Lung (tissue), 12 donors: ENCODE measurements around the gene TLE1. TPM values are rescaled to one million over a fixed set of nuclear protein-coding genes. Genes with fewer than 3 reads are reported as not detected.
"Not testable (repeated sequence)": the region's sequence is repeated elsewhere in the genome, so short reads cannot be mapped to it uniquely, and the experiment has no call there.

Source experiments
- ATAC-seq: fragments of 200-7000 bp; cut with Tn5 transposase; one replicate; pipeline ENCODE4 v1.9.1; 2020; ENCODE audit warnings: moderate number of reproducible peaks; ENCODE audit not compliant: insufficient read depth, low FRiP score
- DNase-seq, 3 donors: peaks; one replicate each; pipeline ENCODE4 v3.0.0-alpha.2; 2013 to 2017
- H3K27ac ChIP-seq, 2 donors: one replicate each; pipeline ENCODE4 v1.5.1; 2013; ENCODE audit warnings: mild to moderate bottlenecking in 2 of 2, moderate library complexity in 2 of 2, control low read depth in 1 of 2, inconsistent platforms in 1 of 2, low read depth in 1 of 2, low read length in 1 of 2
- H3K27me3 ChIP-seq, 3 donors: one replicate each; pipeline ENCODE4 v1.5.1; 2013; ENCODE audit warnings: low read length in 2 of 3; ENCODE audit not compliant: control insufficient read depth in 3 of 3, insufficient read depth in 3 of 3
- H3K36me3 ChIP-seq, 4 donors: one replicate each; pipeline ENCODE4 v1.5.1; 2013; ENCODE audit warnings: low read length in 4 of 4, mild to moderate bottlenecking in 1 of 4, moderate library complexity in 1 of 4; ENCODE audit not compliant: control insufficient read depth in 4 of 4, insufficient read depth in 4 of 4
- H3K4me1 ChIP-seq, 5 donors: one replicate each; pipeline ENCODE4 v1.5.1; 2013; ENCODE audit warnings: low read length in 5 of 5, mild to moderate bottlenecking in 2 of 5, moderate library complexity in 1 of 5; ENCODE audit not compliant: control insufficient read depth in 5 of 5, insufficient read depth in 5 of 5
- H3K4me3 ChIP-seq: one replicate; pipeline ENCODE4 v1.5.1; 2013; ENCODE audit warnings: mild to moderate bottlenecking, control low read depth, moderate library complexity
- H3K9ac ChIP-seq, 2 donors: one replicate each; pipeline ENCODE4 v1.5.1; 2013; ENCODE audit warnings: low read length in 2 of 2, control low read depth in 1 of 2; ENCODE audit not compliant: insufficient read depth in 1 of 2
- H3K9me3 ChIP-seq, 4 donors: one replicate each; pipeline ENCODE4 v1.5.1; 2013; ENCODE audit warnings: low read length in 3 of 4, mild to moderate bottlenecking in 1 of 4, moderate library complexity in 1 of 4; ENCODE audit not compliant: control insufficient read depth in 4 of 4, insufficient read depth in 3 of 4
- WGBS, 2 donors: extraction: QIAGEN DNeasy Blood & Tissue Kit; methylation state at CpG; one replicate each; pipeline ENCODE4 v1.1.7; 2013; 5-methylcytosine and 5-hydroxymethylcytosine counted together
- polyA plus RNA-seq, 2 donors: library from polyadenylated mRNA; stranded (reverse); fragments of 200-250 nt; gene quantifications; one replicate each; pipeline ENCODE4 v1.2.1, GENCODE V29; 2013
- total RNA-seq, 2 donors: library from RNA; depleted of rRNA in 1 of 2; stranded (reverse); fragments of >200 nt in 1 of 2; gene quantifications; one replicate each; pipeline ENCODE4 v1.2.1, GENCODE V29; 2014 to 2021
- TF ChIP-seq, protein P1 (sequence below): IDR thresholded peaks from 2 replicates; pipeline ENCODE4 v1.5.1; 2012; ENCODE audit warnings: mild to moderate bottlenecking; ENCODE audit errors: control extremely low read depth, extremely low read depth
- donor health status: control.
- donor health status: control.
- donor health status: Bipolar disorder and iron deficiency.
- donor health status: healthy.
- donor health status: DM: yes; HTN: yes; CAD: no.

Gene TLE1
- total and polyA plus RNA-seq, 4 donors, result 16.8 to 35.2 (median 19.4) TPM

- Histone ChIP-seq H3K9ac (no peak overlapping the region), H3K4me1 (peaks cover 2 to 10% (median 4%) of the 10 kb centered on the region in 5 donors), H3K4me3 (no peak overlapping the region), H3K27me3 (no peaks in the 10 kb centered on the region), H3K9me3 (peaks cover 0 to 3% (median 0%) of the 10 kb centered on the region in 4 donors), H3K27ac (no peak overlapping the region), H3K36me3 (peaks cover 3 to 46% (median 31%) of the 10 kb centered on the region in 4 donors)
- TF ChIP-seq, protein P1, sequence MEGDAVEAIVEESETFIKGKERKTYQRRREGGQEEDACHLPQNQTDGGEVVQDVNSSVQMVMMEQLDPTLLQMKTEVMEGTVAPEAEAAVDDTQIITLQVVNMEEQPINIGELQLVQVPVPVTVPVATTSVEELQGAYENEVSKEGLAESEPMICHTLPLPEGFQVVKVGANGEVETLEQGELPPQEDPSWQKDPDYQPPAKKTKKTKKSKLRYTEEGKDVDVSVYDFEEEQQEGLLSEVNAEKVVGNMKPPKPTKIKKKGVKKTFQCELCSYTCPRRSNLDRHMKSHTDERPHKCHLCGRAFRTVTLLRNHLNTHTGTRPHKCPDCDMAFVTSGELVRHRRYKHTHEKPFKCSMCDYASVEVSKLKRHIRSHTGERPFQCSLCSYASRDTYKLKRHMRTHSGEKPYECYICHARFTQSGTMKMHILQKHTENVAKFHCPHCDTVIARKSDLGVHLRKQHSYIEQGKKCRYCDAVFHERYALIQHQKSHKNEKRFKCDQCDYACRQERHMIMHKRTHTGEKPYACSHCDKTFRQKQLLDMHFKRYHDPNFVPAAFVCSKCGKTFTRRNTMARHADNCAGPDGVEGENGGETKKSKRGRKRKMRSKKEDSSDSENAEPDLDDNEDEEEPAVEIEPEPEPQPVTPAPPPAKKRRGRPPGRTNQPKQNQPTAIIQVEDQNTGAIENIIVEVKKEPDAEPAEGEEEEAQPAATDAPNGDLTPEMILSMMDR, result no peak
- WGBS, 2 donors, result 86 to 87% methylated on average over 4 of the region's 4 CpGs
- ATAC-seq (no peak), DNase-seq (no peak)
Measured at GRCh38 chr9:81608289-81608657, 81.1 kb downstream of the TLE1 start.

DNA sequence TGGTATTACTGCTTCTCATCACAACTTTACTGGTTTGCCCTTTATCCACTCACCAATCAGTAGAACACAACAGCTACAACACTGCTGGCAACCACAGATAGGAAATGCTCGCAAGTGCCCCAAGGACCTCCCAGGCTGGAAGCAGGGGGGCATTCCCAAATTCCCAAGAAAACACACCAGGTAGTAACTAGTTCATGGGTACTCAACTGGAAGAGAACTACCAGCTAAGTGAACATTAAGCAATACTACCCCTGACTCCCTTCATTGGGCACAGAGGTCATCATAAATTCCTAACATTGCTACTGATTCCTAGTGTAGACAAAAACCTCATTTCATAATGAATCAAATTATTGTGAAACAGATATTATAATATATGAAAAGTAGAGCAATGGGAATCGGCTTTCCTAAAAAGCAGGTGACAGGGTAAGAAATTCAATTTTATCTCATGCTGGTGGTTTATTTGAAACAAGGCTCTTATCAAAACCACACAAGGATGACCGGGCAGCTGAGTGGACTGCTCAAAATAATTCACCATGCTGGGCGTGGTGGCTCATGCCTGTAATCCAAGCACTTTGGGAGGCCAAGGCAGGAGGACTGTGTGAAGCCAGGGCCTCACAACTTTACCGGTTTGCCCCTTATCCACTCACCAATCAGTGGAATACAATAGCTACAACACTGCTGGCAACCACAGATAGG lies 81.6 kb downstream of the TLE1 start:
- H3K9ac ChIP-seq, result no peak overlapping the region
- peaks cover 0 to 3% (median 0%) of the 10 kb centered on the region in 4 donors for H3K9me3 ChIP-seq
- ATAC-seq (no peak), DNase-seq (no peak)
- peaks cover 2 to 8% (median 4%) of the 10 kb centered on the region in 5 donors for H3K4me1 ChIP-seq
- WGBS, 2 donors, result 64 to 79% methylated on average over 5 of the region's 5 CpGs
- H3K36me3 ChIP-seq, result peaks cover 3 to 50% (median 32%) of the 10 kb centered on the region in 4 donors
- H3K27ac ChIP-seq, result no peak overlapping the region
- no peaks in the 10 kb centered on the region for H3K27me3 ChIP-seq
- no peak overlapping the region for H3K4me3 ChIP-seq
- TF ChIP-seq, protein P1, result no peak

DNA sequence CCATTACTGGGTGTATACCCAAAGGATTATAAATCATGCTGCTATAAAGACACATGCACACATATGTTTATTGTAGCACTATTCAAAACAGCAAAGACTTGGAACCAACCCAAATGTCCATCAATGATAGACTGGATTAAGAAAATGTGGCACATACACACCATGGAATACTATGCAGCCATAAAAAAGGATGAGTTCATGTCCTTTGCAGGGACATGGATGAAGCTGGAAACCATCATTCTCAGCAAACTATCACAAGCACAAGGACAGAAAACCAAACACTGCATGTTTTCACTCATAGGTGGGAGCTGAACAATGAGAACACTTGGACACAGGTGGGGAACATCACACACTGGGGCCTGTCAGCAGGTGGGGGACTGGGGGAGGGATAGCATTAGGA lies 83.1 kb downstream of the TLE1 start:
- H3K9me3 ChIP-seq, H3K4me1 ChIP-seq, ATAC-seq, H3K4me3 ChIP-seq, H3K27ac ChIP-seq, DNase-seq, H3K27me3 ChIP-seq, H3K9ac ChIP-seq: not testable (repeated sequence)
- H3K36me3 ChIP-seq, result peaks cover 0 to 45% (median 27%) of the 10 kb centered on the region in 4 donors

DNA sequence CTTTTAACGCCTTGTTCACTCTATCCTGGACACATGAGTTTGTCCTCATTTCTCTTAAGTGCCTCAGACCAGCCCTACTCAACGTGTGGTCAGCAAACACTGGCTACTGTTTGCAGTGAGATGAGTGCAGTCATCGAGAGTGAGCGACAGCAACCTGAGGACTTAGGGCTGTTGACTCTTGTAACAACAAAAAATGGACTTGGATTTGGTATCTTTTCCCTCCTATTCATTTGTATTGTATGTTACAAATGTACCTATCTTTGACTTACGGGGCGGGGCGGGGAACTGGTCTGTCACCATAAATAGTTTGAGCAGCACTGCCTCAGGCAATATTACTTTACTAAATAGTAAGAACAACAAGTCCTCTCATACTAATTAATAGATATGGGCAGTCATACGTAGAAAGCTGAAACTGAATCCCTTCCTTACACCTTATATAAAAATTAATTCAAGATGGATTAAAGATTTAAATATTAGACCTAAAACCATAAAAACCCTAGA lies 84.1 kb downstream of the TLE1 start:
- 76 to 88% methylated on average over 8 of the region's 8 CpGs for WGBS, 2 donors
- peak; percentile 79 for ATAC-seq
- H3K27me3 ChIP-seq, result no peaks in the 10 kb centered on the region
- no peak overlapping the region for H3K4me3 ChIP-seq
- peaks cover 0 to 3% (median 0%) of the 10 kb centered on the region in 5 donors for H3K4me1 ChIP-seq
- peaks cover 0 to 38% (median 24%) of the 10 kb centered on the region in 4 donors for H3K36me3 ChIP-seq
- H3K9me3 ChIP-seq, result peaks cover 0 to 2% (median 0%) of the 10 kb centered on the region in 4 donors
- H3K27ac ChIP-seq, result no peak overlapping the region
- TF ChIP-seq, protein P1, result no peak
- no peak for DNase-seq
- H3K9ac ChIP-seq, result no peak overlapping the region
